HG02571 (cell line): ENCODE results near the gene ZNF135.

Source experiments
- ATAC-seq: cut with Tn5 transposase; IDR thresholded peaks from one replicate; pipeline ENCODE4 v1.9.1; 2021; ENCODE audit warnings: mild to moderate bottlenecking, moderate library complexity; ENCODE audit not compliant: unreplicated experiment

Gene ZNF135

GRCh38 chr19:58045411-58046050 lies 13.6 kb upstream of the ZNF135 start:
- ATAC-seq, result no peak

GRCh38 chr19:58046856-58047255 lies 12.2 kb upstream of the ZNF135 start:
- no peak for ATAC-seq

GRCh38 chr19:58047672-58048071 lies 11.4 kb upstream of the ZNF135 start:
- ATAC-seq, result no peak

- ATAC-seq, result no peak
Measured at GRCh38 chr19:58052256-58052655, 6.8 kb upstream of the ZNF135 start.

GRCh38 chr19:58053480-58054156 lies 5.5 kb upstream of the ZNF135 start:
- ATAC-seq, result no peak

GRCh38 chr19:58054901-58055874 lies 3.9 kb upstream of the ZNF135 start:
- no peak for ATAC-seq

- no peak for ATAC-seq
Measured at GRCh38 chr19:58056261-58056660, 2.8 kb upstream of the ZNF135 start.

- no peak for ATAC-seq
Measured at GRCh38 chr19:58056861-58057260, 2.2 kb upstream of the ZNF135 start.

- ATAC-seq, result no peak
Measured at GRCh38 chr19:58058467-58058866, 615 bp upstream of the ZNF135 start.

- ATAC-seq, result no peak
Measured at GRCh38 chr19:58059671-58060078, 593 bp downstream of the ZNF135 start.

GRCh38 chr19:58060231-58060630 lies 1.1 kb downstream of the ZNF135 start:
- ATAC-seq, result no peak

GRCh38 chr19:58063712-58064111 lies 4.6 kb downstream of the ZNF135 start:
- ATAC-seq, result no peak

GRCh38 chr19:58067240-58067912 lies 8.3 kb downstream of the ZNF135 start:
- no peak for ATAC-seq

- ATAC-seq, result no peak
Measured at GRCh38 chr19:58079792-58080191, 20.7 kb downstream of the ZNF135 start.

GRCh38 chr19:58083021-58083420 lies 23.9 kb downstream of the ZNF135 start:
- no peak for ATAC-seq

GRCh38 chr19:58084596-58085347 lies 25.7 kb downstream of the ZNF135 start:
- no peak for ATAC-seq

GRCh38 chr19:58085348-58085875 lies 26.3 kb downstream of the ZNF135 start:
- no peak for ATAC-seq

- no peak for ATAC-seq
Measured at GRCh38 chr19:58086825-58087710, 28.0 kb downstream of the ZNF135 start.

GRCh38 chr19:58088521-58089052 lies 29.5 kb downstream of the ZNF135 start:
- no peak for ATAC-seq
